ENCODE measurements around the gene CTXND1.

CTXND1 gene

DNA sequence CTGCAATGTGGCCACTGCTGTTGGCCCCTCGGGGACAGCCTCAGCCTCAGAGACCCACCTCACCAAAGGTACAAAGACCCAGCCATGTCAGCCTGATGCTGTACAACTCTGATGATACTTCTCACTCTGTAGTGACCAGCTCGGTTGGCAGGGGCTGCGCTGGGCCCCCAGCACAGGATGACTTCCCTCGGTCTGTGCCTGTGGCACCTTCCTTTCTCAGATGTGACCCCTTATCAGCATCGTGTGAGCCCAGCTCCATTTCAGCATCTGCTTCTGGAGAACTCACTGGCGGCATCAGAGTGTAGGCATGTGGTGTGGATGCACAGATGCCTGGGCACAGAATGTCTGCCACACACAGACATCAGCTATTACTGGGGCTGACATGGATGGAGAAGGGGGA, 25.1 kb upstream of the CTXND1 start:
- ChIA-PET CTCF (no interaction called here), POLR2A (no interaction called here)
- H3K27ac ChIP-seq (ENCODE audit: extremely low read depth, low read depth, low read length) = no peak overlapping the region
- no peak for TF ChIP-seq ZNF837 (tag by site-specific recombination; IDR thresholded peaks at IDR 0.05)
- TF ChIP-seq ZNF707 (tag by site-specific recombination; IDR thresholded peaks at IDR 0.05) = no peak
- TF ChIP-seq OSR2 (tag by site-specific recombination; IDR thresholded peaks at IDR 0.05) = no peak
- TF ChIP-seq ZNF324 (tag by site-specific recombination; IDR thresholded peaks at IDR 0.05) = no peak
- no peak for TF ChIP-seq TSHZ1 (tag by site-specific recombination; IDR thresholded peaks at IDR 0.05; ENCODE audit: borderline replicate concordance)
- TF ChIP-seq OVOL3 (tag by site-specific recombination; IDR thresholded peaks at IDR 0.05) = no peak
- no peak for TF ChIP-seq ZNF350 (tag by site-specific recombination; IDR thresholded peaks at IDR 0.05)
- no peak for TF ChIP-seq ZNF148 (tag by site-specific recombination; IDR thresholded peaks at IDR 0.05; ENCODE audit: borderline replicate concordance)
- TF ChIP-seq ZNF426 (tag by site-specific recombination; IDR thresholded peaks at IDR 0.05) = no peak
- no peak for TF ChIP-seq ZNF514 (tag by site-specific recombination; IDR thresholded peaks at IDR 0.05)
- no peak for TF ChIP-seq ZNF37A (tag by site-specific recombination; IDR thresholded peaks at IDR 0.05)
- no peaks in the 10 kb centered on the region for H3K4me1 ChIP-seq (ENCODE audit: control insufficient read depth, insufficient read depth, low read length)
- no peak overlapping the region for H3K4me3 ChIP-seq (ENCODE audit: low read depth, low read length)
- no peaks in the 10 kb centered on the region for H3K9me3 ChIP-seq (ENCODE audit: control insufficient read depth, insufficient read depth, low read depth, low read length)
- H3K36me3 ChIP-seq (ENCODE audit: control insufficient read depth in 2 of 2, insufficient read depth in 1 of 2, low read length in 2 of 2) = no peaks in the 10 kb centered on the region

- Histone ChIP-seq H3K36me3 (ENCODE audit: control insufficient read depth in 2 of 2, insufficient read depth in 1 of 2, low read length in 2 of 2) (no peaks in the 10 kb centered on the region), H3K27ac (ENCODE audit: extremely low read depth, low read depth, low read length) (no peak overlapping the region), H3K4me1 (ENCODE audit: control insufficient read depth, insufficient read depth, low read length) (no peaks in the 10 kb centered on the region), H3K4me3 (ENCODE audit: low read depth, low read length) (no peak overlapping the region), H3K9me3 (ENCODE audit: control insufficient read depth, insufficient read depth, low read depth, low read length) (no peaks in the 10 kb centered on the region)
- POLR2A ChIA-PET = no interaction called here
- CTCF ChIA-PET = interaction anchor here (0.5 to 1.5 kb wide), 3 partner anchors 18 to 150 kb away, joined by 3 read pairs; no protein-coding TSS in a partner anchor
- TF ChIP-seq ZNF433 (tag by site-specific recombination; IDR thresholded peaks at IDR 0.05; ENCODE audit: low read depth) (no peak), ZNF830 (tag by site-specific recombination; IDR thresholded peaks at IDR 0.05; ENCODE audit: low read depth) (no peak), GLIS1 (tag by site-specific recombination; IDR thresholded peaks at IDR 0.05) (peak; percentile 68), ZBTB6 (tag by site-specific recombination; IDR thresholded peaks at IDR 0.05) (no peak), ZNF660 (tag by site-specific recombination; IDR thresholded peaks at IDR 0.05) (no peak), ZNF335 (tag by site-specific recombination; conservative IDR thresholded peaks at IDR 0.05) (peak; percentile 38; the same call in 1 of the 2 replicates)
- TF ChIP-seq, protein P1, sequence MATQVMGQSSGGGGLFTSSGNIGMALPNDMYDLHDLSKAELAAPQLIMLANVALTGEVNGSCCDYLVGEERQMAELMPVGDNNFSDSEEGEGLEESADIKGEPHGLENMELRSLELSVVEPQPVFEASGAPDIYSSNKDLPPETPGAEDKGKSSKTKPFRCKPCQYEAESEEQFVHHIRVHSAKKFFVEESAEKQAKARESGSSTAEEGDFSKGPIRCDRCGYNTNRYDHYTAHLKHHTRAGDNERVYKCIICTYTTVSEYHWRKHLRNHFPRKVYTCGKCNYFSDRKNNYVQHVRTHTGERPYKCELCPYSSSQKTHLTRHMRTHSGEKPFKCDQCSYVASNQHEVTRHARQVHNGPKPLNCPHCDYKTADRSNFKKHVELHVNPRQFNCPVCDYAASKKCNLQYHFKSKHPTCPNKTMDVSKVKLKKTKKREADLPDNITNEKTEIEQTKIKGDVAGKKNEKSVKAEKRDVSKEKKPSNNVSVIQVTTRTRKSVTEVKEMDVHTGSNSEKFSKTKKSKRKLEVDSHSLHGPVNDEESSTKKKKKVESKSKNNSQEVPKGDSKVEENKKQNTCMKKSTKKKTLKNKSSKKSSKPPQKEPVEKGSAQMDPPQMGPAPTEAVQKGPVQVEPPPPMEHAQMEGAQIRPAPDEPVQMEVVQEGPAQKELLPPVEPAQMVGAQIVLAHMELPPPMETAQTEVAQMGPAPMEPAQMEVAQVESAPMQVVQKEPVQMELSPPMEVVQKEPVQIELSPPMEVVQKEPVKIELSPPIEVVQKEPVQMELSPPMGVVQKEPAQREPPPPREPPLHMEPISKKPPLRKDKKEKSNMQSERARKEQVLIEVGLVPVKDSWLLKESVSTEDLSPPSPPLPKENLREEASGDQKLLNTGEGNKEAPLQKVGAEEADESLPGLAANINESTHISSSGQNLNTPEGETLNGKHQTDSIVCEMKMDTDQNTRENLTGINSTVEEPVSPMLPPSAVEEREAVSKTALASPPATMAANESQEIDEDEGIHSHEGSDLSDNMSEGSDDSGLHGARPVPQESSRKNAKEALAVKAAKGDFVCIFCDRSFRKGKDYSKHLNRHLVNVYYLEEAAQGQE (tag by site-specific recombination; IDR thresholded peaks at IDR 0.05) = no peak
Measured at GRCh38 chr15:80275961-80276360, 23.9 kb upstream of the CTXND1 start.

Measured in HEK293 (cell line).